ENCODE data around the gene PPP3R1. TPM values are rescaled to one million over a fixed set of nuclear protein-coding genes. Genes with fewer than 3 reads are reported as not detected.
A peak's percentile ranks its signal among the peaks of the same experiment; 100 is the strongest.

Gene PPP3R1
- total and polyA plus RNA-seq, 9 of the 15 experiments (the other 6 are each of a cell fraction or from before 2014, with no cell fraction given): 3.7 to 70.0 (median 24.8) TPM

DNA sequence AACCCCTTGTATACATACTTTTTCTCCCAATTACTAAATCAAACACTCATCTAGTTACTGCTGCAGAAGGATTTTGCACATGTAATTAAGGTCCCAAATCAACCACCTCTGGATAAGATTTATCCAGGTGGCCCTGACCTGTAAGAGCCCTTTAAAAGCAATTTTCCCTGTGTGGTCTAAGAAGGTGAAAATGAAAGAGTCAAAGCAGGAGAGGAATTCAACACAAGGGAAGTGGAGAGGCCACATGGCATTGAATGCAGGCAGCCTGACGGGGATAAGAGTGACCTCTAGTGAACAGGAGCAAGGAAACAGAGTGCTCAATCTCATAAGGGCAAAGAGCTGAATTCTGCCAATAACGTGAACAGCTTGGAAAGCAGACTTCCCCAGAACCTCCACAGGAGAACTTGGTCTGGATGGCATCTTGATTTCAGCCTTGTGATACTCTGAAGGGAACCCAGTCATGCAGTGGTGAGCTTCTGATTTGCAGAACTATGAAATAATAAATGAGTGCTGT, 27.2 kb downstream of the PPP3R1 start:
- ChIA-PET POLR2A (interaction anchor here (0.8 to 1.5 kb wide), 8 partner anchors 9 to 118 kb away, joined by 3 to 4 read pairs (median 3); no protein-coding TSS in a partner anchor), CTCF (ENCODE audit: low intra/inter-chr PET ratio) (no interaction called here)
- intact Hi-C loops (cut with micrococcal nuclease): loop anchor here (1.0 kb wide), 1 partner anchor 103 kb away; no protein-coding TSS in a partner anchor
- peaks cover 5 to 8% of the 10 kb centered on the region in 2 experiments; a peak in 3 of 5 replicates for H3K4me1 ChIP-seq (replicated peaks in 1 of 2; ENCODE audit: control insufficient read depth in 2 of 2, insufficient read depth in 2 of 2, low read length in 2 of 2)
- 0% methylated on average over 2 of the region's 2 CpGs for WGBS (ENCODE audit: insufficient coverage, low coverage, missing lambda C conversion rate)
- H3K9ac ChIP-seq (ENCODE audit: insufficient read depth in 1 of 2, low read depth in 2 of 2, low read length in 2 of 2): peak overlapping the region in 1 of 2 experiments; percentile 11; a peak in 2 of 4 replicates
- 0 out of 2 replicates have a peak overlapping the region, but pooled peaks have one; percentile 53 for H2AFZ ChIP-seq (ENCODE audit: low read depth, low read length)
- H3K9me1 ChIP-seq (ENCODE audit: control insufficient read depth, insufficient read depth, low read length): no peaks in the 10 kb centered on the region
- FAIRE-seq: peak; percentile 89
- peaks cover 8% of the 10 kb centered on the region for H3K36me3 ChIP-seq (ENCODE audit: control insufficient read depth, insufficient read depth, low read length)
- H3K9me3 ChIP-seq (replicated peaks; ENCODE audit: control insufficient read depth, insufficient read depth, low read depth, low read length): no peaks in the 10 kb centered on the region
- H3K27ac ChIP-seq (ENCODE audit: extremely low read depth, low read depth, low read length): peak overlapping the region; percentile 50; the same call in 2 of the 3 replicates
- no peak overlapping the region for H3K4me3 ChIP-seq
- no TSS peak for BruUV-seq (replicated peaks)
- in situ Hi-C loops (cut with MboI): no loop called here
- no peaks in the 10 kb centered on the region for H3K27me3 ChIP-seq (ENCODE audit: control insufficient read depth in 2 of 2, insufficient read depth in 2 of 2, low read length in 2 of 2)
- H3K79me2 ChIP-seq (ENCODE audit: control insufficient read depth, insufficient read depth, low read length): peaks cover 99% of the 10 kb centered on the region
- H4K20me1 ChIP-seq (replicated peaks; ENCODE audit: control insufficient read depth, insufficient read depth, low read length): no peaks in the 10 kb centered on the region; the same call in 1 of the 2 replicates
- peak; percentile 90 for ATAC-seq
- peak in 3 of 4 experiments; percentile 22 to 75 (median 41) for DNase-seq (ENCODE audit: extremely low read depth in 1 of 4, low spot score in 3 of 4)
- peak overlapping the region; percentile 34 for H3K4me2 ChIP-seq (ENCODE audit: insufficient read depth, low read length)
- TF ChIP-seq E4F1 (CRISPR knock-in tag; IDR thresholded peaks at IDR 0.05; ENCODE audit: borderline replicate concordance) (no peak), SIN3B (IDR thresholded peaks at IDR 0.05; ENCODE audit: low read depth) (no peak), SMARCA5 (IDR thresholded peaks at IDR 0.05) (peak; percentile 63; the same call in 1 of the 2 replicates), JUN (IDR thresholded peaks at IDR 0.05; ENCODE audit: borderline replicate concordance, low read depth, low read length) (no peak), JUN (CRISPR knock-in tag; IDR thresholded peaks at IDR 0.05; ENCODE audit: borderline replicate concordance) (no peak), RAD21 (CRISPR knock-in tag; conservative IDR thresholded peaks at IDR 0.05 in 1 of 2, IDR thresholded peaks at IDR 0.05 in 1 of 2) (peak; percentile 29 to 70), KDM4B (IDR thresholded peaks at IDR 0.05; ENCODE audit: borderline replicate concordance in 2 of 2, low read depth in 1 of 2) (no peak), PURB (CRISPR knock-in tag; IDR thresholded peaks at IDR 0.05; ENCODE audit: low read depth) (no peak), ARHGAP35 (IDR thresholded peaks at IDR 0.05; ENCODE audit: partially characterized antibody) (no peak), MED1 (CRISPR knock-in tag; IDR thresholded peaks at IDR 0.05; ENCODE audit: borderline replicate concordance) (no peak), TAF7 (tag; IDR thresholded peaks at IDR 0.05) (no peak)
- TF ChIP-seq, protein P1, sequence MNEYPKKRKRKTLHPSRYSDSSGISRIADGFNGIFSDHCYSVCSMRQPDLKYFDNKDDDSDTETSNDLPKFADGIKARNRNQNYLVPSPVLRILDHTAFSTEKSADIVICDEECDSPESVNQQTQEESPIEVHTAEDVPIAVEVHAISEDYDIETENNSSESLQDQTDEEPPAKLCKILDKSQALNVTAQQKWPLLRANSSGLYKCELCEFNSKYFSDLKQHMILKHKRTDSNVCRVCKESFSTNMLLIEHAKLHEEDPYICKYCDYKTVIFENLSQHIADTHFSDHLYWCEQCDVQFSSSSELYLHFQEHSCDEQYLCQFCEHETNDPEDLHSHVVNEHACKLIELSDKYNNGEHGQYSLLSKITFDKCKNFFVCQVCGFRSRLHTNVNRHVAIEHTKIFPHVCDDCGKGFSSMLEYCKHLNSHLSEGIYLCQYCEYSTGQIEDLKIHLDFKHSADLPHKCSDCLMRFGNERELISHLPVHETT (CRISPR knock-in tag; conservative IDR thresholded peaks at IDR 0.05 in 1 of 2, IDR thresholded peaks at IDR 0.05 in 1 of 2): no peak
- TF ChIP-seq, protein P2, sequence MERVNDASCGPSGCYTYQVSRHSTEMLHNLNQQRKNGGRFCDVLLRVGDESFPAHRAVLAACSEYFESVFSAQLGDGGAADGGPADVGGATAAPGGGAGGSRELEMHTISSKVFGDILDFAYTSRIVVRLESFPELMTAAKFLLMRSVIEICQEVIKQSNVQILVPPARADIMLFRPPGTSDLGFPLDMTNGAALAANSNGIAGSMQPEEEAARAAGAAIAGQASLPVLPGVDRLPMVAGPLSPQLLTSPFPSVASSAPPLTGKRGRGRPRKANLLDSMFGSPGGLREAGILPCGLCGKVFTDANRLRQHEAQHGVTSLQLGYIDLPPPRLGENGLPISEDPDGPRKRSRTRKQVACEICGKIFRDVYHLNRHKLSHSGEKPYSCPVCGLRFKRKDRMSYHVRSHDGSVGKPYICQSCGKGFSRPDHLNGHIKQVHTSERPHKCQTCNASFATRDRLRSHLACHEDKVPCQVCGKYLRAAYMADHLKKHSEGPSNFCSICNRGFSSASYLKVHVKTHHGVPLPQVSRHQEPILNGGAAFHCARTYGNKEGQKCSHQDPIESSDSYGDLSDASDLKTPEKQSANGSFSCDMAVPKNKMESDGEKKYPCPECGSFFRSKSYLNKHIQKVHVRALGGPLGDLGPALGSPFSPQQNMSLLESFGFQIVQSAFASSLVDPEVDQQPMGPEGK (CRISPR knock-in tag; IDR thresholded peaks at IDR 0.05; ENCODE audit: borderline replicate concordance): no peak

Measured in K562 (cell line).